GM12874 (cell line): ENCODE measurements around the gene CHRDL2.

ENCODE experiments used
- CTCF ChIP-seq: IDR thresholded peaks from 2 replicates; pipeline ENCODE4 v1.5.1; 2011; ENCODE audit warnings: low read depth, mild to moderate bottlenecking, control low read depth, low read length, moderate library complexity; ENCODE audit not compliant: insufficient read depth

CHRDL2 gene

DNA sequence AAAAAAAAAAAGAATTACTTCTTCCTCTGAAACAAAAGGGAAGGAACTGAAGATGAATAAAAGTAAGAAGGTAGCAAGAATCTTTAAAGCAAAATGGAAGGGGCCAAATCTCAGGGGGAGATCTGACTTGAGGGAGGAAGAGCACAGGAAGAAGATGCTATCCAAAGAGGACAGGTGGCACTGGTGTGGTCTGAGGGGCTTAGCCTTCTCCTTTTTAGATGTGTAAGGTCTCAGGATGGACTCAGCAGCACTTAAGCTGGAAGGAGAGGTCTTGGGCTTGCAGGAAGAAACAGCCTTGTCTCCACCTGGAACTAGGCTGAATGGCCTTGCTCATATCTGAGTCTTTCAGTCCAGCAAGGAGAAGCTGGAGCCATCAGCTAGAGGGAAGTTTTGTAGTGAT, 12.4 kb upstream of the CHRDL2 start:
- TF ChIP-seq CTCF: no peak

DNA sequence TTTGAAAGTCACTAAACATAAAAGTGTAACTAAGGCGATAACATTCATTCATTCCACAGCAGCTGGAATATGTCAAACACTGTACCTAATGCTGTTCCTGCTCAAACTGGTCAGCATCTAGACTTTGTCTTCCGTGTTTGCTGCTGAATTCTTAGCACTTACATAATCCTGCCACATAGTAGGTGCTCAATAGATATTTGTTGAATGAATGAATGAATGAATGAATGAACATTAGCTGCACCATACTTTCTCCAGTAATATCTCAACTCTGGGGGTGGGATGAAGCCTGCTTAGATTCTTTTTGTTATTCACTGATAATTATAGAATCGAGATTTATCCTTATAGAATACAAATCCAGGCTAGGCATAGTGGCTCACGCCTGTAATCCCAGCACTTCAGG, 10.8 kb upstream of the CHRDL2 start:
- TF ChIP-seq CTCF: no peak

DNA sequence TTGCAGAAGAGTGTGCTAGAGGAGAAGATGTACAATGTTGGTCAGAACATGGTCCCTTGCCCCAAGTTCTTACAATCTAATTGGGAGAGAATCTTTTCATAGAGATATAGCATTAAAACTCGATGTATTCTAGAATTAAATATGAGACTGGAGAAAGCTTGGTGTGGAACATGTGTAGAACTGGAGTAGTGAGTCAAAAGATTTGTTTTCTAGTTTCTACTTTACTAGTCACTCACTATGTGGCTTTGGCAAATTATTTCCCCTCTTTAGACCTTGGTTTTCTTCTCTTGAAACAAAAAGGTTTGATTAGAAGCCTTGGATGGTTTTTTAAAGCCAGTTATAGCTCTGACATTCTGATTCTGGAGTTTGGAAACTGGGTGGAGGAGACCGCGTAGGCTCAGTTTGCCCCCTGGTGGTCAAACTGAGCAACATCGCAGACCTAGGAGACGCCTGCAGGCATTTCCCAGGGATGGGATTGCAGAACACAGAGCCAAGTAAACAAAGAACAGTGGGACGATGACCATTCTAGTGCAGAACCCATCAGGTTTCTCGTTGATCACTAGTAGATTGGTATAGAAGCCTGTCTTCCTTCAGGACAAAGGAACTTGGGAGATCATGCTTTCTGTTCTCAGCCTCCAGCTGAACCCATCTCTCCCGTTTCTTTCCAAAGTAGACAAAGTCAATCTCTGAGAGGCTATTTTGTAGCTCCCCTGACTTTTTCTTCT, 8.5 kb upstream of the CHRDL2 start:
- peak; percentile 90 for TF ChIP-seq CTCF

DNA sequence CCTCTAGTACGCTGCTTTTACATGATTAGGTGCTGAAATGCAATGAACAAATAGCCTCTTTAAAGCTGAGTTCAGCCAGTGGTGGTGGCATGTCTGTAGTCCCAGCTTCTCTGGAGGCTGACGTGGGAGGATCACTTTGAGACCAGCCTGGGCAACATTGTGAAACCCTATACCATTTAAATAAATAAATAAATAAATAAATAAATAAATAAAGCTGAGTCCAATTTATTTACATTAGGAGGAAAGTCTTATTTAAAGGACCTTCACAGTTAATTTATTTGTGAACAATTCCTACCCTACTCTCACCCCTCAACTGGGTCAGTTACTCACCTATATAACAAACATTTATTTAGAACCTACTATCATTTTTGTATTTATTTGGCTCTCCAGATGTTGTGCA, 4.8 kb upstream of the CHRDL2 start:
- TF ChIP-seq CTCF: no peak

DNA sequence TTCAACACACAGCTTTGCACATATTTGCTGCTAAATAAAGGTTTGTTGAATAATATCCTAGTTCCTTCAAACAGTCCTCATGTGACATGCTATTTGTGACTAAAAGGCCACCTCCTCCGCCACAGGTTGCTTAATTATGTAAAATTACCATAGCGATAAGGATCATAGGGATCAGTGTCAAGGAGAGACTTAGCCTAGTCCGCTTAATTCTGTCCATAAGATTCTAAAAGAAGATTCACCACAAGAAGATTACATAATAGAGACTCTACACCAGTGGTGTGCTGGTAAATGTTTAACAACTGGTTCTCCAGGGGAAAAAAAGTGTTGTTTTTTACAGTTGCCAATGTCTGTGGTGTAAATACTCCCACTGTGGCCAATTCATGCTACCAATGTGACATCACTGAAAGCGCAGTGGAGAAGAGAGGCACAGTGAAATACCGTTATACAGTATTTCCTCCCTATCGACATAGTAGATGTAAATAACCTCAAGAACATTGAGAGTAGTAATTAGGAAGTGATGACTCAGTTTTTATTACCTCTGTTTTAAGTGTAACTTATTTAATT, 4.2 kb upstream of the CHRDL2 start:
- TF ChIP-seq CTCF: no peak

DNA sequence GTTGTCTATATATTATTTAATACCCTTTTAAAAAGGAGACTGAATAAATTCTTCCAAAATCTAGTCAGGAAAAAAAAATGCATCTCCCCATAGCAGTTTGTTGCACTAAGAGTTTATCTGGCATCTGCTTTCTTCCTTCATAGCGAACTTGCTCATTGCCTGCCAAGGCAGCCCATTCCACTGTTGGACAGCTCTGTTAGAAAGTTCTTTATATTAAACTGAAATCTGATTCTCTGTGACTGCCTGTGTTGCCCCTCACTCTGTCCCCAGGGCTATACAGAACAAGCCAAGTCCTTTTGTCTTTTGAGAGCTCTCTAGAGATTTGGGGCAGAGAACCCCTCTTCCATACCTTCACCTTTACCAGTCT, 3.3 kb upstream of the CHRDL2 start:
- no peak for TF ChIP-seq CTCF

- TF ChIP-seq CTCF: no peak
Measured at GRCh38 chr11:74730571-74731260, 510 bp downstream of the CHRDL2 start.
